Measurements from ENCODE around the gene ATP8B4.

Gene ATP8B4

DNA sequence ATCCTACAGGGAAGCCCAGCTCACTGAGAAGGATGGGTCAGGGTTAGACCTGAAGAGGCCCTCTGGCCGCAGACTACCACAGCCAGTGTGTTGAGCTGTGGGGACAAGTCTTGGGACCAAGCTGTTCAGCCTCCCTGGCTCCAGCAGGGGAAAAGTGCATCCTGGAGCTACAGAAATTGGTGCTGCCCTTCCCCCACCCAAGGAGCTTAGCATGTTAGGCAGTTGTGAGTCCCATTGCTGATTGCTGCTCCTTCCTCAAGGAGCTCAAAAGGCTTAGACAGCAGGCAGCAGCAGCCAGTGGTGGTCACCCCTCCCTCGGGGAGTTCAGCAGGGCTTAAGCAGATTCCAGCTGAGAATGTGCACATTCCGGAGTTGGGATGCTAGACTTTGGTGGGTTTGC lies 165.6 kb downstream of the ATP8B4 start:
- no peak for DNase-seq (ENCODE audit: low spot score)

DNA sequence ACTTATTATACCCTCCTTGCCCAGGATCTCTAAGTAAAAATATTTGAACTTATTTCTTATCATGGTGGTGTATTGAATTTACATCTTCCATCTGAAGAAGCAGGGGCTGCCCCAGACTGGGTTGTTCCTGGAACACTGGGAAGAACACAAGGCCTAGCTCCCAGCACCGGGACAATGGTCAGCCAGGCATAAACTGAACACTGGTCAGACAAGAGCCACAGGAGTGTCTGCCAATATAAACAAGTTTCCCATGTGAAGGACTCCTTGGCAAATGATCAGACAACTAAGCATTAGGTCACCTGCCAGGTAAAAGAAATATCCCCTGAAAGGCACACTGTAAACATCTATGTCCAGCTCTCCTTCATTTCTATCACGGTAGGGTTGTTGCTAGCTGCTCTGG lies 172.4 kb downstream of the ATP8B4 start:
- DNase-seq (ENCODE audit: low spot score): no peak

DNA sequence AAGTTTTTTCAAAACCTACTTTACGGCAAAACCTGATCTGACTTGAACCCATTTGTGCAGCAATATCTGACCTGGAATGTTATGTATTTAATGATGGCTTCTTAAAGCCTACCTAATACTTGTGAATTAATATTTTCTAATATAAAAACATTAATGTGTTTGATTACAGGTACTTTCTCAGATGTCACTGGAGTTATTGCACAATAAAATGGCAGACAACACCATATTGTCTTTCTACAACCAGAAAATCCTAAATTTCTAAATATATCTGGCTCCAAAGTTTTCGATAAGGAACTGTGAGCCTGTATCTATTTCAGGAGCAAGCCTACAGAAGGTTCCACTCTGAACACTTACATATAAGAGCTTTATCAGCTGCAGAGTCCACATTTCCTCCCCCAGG lies 184.5 kb downstream of the ATP8B4 start:
- no peak for DNase-seq (ENCODE audit: low spot score)

DNA sequence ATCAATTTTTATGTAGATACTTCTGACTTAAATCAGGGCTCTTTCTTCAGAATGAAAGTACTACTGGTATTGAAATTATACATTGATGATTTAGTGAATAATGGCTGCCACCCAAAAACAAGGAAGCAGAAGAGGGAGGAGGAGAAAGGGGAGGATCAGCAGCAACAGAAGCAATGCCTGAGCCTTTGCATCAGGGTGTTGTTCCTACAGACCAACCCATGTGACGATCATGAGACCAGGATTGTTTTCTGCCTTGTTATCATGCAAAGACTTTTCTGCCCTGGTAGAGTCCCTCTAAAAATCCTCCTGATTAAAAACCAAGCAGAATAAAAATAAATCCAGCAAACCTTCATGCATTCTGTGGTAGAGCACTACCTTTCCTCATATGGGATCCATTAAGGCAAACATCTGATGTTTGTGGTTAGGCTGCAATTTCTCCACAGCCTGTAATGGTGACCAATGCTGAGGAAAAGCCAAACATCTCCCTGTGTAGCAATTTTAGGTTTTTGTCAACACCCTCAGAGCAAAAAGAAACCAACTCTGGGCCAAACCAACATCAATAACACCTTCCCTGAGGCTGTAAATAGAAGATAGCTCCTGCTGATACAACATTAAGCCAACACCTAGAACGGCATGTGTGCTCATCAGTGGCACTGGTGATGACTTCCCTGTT lies 191.7 kb downstream of the ATP8B4 start:
- DNase-seq (ENCODE audit: low spot score): no peak

DNA sequence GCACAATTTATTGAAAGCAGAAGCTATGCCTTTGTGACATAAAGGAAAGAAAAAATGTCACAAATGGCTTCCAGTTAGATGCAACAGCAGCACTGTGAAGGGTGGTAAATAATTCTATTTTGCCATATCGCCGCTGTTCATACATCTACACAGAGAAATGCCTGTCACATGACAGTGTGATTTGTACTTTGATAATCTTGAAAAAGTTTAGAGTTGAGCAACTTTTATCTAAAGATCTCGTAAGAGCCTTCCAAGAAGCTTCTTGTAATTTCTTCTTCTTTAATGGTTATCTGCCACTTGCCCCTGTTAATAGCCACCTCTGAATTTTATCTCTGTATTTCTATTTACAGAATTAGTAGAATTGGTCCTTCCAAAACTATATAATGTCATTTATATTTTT lies 192.3 kb downstream of the ATP8B4 start:
- no peak for DNase-seq (ENCODE audit: low spot score)

DNA sequence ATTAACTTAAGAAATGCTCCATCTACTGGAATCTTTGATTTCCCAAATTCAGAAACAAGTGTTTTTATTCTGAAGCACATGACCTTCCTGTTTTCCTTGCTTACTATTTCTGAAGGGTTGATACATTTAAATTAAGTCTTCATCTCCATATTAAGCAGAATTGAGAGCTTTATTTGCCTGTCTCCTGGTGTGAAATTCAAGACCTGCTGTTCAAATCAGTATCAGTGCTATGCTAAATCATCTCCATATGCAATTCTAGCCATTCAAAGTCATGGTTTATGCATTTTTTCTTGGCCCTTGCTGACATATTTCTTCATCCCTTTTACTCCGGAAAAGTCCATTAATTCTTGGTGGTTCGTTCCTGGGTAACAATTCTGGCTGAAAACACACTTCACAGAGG lies 195.4 kb downstream of the ATP8B4 start:
- no peak for DNase-seq (ENCODE audit: low spot score)

DNA sequence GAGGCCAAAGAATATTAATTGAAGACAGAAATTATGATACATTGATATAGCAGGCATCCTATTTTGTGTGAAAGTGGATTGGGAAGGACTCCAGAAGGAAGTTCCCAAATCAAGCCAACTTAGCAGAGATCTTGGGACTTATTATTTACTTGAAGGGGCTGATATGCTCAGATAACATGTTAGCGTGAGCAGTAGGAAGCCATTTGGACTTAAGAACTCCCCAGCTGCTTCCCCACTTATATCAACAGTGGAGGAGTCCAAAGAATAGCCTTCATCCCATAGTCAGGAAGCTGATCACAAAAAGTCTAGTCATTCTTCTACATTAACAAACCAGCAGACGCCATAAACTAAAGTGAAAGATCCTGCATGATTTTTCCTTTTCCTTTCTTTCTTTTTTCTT lies 200.0 kb downstream of the ATP8B4 start:
- no peak for DNase-seq (ENCODE audit: low spot score)

DNA sequence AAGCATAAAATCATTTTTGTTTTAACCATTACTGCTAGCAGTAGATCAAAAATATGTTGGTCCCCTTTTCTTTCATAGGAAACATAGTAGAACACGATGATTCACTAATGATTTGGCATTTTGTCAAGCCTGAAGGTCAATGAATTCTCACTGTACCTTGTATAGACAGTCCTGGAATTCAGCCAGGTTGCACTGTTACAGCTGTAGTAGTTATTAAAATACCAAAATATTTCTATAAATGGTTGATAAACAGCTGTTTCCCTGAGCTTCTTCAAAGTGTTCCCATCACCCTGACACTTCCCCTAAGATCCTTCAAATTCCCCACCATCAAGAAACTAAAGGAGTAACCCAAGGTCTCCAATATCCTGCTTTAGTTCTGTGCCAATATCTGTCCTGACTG lies 200.9 kb downstream of the ATP8B4 start:
- DNase-seq (ENCODE audit: low spot score): no peak

DNA sequence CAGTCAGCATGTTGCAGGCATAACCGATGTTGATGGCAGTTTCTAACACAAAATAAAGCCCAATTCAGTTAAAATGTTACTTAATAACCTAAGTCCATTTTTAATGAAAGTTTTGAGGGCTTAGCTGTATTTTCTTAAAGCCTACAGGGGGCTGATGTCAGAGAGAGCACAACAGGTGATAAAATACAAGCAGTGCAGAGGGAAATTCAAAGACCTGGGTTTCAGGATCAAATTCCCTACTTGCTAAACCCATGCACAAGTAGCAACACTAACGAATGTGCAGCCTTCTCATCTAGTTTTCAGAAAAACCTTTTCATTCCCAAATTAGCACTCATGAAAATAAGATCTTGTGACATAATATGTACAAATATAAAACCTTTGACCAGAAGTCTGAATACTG lies 202.0 kb downstream of the ATP8B4 start:
- no peak for DNase-seq (ENCODE audit: low spot score)

DNA sequence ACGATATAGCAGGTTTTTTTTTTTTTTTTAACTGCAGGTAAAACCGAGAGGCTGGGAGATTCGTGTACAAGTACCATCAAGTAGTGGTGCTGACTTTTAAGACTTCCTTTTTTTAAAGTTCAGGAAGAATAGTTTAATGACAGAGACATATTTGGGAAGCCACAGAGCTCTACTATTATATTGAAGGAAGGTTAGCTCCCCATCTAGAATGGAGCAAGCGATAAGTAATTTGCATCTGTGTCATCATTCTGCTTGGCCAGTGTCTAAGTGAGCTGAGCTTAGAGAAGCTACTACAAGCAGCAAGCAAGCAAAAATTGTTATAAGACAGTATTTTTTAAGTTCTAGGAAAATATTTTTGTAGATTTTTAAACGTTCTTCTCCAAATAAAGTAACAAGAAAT lies 203.2 kb downstream of the ATP8B4 start:
- no peak for DNase-seq (ENCODE audit: low spot score)

DNA sequence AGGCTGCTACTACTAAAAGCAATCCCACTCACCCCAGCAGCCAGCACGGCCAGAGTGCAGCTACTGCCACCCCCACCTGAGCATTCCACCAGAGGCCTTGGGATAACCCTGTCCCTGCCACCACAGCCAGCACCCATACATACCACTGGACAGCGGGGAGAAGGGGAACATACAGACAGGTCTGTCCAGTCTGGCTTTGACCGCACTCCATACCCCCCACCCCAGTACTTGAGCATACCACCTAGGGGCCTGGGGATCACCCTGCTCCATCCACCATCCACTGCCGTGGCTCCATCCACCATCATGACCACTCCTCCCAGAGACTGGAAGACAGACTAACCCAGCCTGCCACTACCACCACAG lies 210.1 kb downstream of the ATP8B4 start:
- DNase-seq (ENCODE audit: low spot score): no peak

DNA sequence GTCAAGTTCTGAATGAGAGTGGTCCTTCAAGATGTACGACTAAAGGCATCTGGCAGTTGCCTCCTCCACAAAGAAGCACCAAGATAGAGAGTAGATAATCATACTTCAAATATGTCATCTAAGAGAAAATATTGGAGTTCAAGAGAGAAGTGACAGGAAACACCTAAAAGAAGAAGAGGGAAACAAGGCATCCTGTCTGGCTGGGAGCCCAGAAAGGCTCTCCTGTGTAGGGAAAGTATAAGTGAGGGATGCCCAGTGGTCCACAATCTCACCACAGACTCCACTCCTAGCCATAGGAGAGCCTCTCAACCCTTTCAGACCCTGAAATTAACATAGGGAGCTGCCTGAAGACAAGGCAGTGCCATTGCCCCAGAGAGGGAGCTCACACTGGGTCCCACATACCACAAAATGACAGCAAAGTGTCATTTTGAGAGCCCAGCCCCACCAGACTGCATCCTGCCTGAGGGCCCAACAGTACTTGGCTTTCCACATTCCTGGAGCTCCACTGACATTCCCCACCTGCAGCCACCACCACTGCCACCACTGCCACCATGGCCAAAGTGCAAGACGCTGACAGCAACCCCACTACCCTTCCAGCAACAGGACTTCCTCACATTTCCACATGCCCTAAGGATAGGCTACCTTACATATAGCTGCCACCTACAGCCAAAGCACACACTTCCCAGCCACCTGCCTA lies 210.6 kb downstream of the ATP8B4 start:
- DNase-seq (ENCODE audit: low spot score): no peak

DNA sequence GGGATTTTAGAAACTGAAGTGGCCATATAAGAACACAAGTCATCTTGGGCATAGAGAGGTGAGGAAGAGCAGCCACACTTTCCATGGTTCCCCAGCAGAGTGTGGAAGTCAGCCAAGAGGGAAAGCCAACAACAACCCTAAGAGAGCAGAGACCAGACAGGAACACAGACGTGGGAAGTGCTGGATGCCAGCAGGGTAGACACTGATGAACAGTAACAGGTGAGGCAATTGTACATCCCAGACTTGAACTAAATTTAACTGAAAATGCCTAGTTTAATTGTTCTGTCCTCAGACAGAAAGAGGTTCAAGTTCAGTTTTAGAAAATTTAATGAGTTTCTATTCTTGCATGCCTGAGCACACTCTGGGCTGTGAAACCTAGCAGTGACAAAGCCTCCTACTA lies 212.1 kb downstream of the ATP8B4 start:
- DNase-seq (ENCODE audit: low spot score): no peak

DNA sequence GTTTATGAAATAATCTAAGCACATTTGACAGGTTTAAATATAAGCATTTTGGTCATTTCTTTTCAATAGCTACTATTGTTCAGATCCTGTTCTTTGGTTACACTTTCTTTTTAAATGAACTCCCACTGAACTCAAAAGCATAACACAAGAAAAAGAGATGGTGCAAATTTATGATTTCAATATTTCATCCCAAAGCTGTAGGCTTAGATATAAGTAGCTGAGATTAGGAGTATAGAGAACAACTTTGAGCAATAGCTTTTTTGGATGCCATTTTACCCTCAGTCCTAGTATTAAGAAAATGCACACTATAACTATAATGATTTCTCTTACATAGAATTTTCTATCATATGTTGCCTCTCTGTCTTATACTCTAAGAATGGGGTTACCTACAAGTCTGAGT lies 213.8 kb downstream of the ATP8B4 start:
- no peak for DNase-seq (ENCODE audit: low spot score)

DNA sequence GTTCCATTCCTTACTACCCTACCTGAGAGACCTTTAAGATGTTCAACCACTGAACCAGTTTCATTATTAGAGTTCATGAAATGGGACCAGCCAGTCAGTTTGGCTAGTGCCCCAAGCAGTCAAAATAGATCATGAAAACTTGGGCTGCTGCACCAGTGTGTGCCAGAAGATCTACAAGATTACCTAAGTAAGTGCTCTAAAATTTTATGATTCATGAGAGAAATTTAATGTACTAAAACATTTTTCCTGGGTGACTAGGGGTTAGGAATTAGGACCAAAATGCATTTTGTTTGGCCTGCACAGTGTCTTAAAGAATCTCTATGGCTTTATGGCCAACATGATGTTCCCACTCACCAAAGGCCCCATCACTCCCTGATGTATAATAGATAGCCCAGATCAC lies 214.7 kb downstream of the ATP8B4 start:
- no peak for DNase-seq (ENCODE audit: low spot score)

DNA sequence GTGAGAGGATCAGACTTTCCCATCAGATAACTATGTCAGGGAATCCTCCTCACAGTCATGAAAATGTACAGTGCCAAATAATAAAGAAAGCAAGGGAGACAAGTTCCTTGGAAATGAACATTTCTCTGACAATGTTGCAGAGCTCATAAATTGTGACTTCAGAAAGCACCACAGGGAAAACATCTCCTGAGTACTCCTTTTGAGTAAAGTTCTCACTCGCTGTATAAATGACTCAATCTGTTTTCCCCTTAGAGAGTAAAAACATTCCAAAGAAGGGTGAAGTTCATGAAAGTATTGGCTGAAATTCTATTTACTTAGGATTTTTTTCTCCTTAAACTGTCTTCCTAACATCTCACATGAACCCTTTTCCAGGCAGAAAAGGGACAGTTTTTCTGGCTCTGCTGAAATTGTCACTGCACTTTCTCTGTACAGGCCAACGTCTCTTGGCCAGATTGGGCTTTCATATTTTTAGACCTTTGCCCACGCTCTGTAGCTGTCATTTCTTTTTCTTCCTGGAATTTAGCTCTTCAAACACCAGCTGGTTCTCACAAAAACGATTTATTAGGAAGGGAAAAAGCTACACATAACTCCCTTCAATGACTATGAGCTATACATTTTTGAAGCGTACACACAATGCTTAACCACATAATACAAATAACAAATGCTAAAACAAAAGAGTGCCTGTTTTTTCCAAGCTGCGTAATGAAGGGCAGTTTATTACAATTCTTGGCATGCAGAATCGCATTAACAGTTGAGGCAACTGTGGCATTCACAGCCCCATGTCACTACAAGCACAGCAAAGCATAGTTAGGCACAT lies 216.1 kb downstream of the ATP8B4 start:
- DNase-seq (ENCODE audit: low spot score): no peak

DNA sequence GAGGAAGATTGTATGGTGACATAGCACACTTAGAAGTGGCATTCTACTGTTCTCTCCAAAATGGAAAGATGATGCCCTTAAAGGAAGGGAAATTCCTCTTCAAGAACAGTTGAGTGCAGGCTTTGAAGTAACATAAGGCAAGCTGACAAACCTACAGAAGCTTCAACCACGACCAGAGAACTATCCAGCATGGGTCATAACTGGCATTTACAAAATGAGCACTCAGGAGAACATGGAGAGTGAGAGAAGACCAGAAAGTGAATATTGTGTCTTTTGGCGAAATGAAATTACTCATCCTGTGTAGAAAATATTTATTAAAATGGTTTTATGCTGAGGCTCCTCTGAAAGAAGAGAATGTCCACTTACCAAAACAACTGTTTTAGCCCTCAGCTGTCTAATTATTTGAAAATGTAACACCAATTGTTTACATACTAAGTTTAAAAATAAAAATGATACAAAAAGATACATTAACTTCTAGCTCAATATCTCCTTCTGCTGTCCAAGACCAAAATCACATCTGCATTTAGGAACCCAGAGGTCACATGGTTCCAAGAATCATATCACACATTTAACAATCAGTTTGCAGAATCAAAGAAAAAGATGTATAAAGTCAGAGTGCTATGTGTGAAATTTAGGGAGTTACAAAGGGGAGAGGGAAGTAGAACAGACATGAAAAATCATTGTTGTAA lies 216.9 kb downstream of the ATP8B4 start:
- no peak for DNase-seq (ENCODE audit: low spot score)

DNA sequence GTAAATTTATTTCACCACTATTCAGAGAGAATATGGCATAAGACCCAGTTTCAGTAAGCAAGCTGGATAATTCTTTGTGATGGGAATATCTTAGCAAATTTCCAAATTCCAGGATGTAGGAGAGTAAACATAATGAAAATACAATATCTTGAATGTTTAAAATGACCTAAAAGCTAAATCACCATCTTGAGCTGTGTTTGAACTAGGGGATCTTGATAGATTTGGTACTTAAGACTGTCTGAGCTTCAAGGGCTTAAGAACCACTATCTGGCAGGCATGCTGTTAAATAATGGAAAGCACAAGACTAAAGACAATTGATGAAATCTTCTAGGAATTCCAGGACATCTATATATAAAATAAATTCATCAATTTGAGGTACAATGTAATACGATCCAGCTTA lies 217.7 kb downstream of the ATP8B4 start:
- no peak for DNase-seq (ENCODE audit: low spot score)

DNA sequence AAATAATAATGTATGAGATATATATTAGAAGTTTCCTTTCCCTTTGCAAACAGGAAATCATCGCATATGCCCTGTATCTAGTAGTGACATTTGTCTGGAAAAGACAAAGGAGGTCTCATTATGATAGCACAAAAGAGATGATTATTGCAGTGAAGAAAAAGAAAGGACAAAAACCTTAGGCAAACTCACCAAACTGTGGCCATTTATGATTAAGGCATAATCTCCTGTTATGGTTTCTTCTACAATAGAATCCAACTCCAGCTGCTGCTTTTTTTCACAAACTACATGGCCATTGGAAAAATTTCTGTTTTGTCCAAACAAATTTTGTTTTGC lies 218.2 kb downstream of the ATP8B4 start:
- no peak for DNase-seq (ENCODE audit: low spot score)

DNA sequence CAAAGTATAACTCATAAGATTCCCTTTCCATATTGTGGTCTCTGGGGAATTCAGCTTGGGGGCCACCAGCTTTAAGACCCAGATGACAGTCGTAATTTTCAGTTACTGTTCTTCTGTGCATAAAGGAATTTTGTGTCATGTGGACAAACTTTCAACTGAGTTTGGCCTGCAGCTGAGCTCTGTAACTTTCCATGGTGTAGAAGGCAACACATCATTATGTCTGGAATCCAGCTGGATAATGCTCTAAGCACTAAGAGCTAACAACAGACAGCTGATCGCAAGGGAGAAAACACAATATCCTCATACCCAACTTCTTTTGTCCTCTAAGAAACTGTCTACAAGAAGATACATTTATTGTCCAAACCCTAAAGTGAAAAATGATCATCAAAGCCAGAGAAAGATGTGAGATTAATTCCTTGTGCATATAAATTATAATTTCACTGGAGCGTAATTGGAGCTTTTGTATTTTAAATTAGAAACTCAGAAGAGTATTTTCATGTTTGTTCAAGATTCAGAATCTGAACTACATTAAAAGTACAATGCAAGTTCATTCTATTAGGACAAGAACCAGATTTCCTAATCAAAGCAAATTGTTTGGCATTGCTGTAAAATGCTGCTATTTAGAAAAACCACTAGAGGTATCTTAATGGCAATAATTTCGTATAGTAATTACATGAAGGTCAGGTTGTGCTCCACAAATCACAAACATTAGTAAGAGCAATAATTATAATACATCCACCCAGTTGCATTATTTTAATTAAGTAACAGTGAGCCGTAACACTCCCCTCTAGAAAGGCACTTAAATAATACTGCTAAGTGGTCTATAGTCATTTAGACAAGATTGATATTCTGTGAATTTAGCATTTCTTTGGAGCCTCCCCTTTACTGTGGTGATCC lies 218.8 kb downstream of the ATP8B4 start:
- no peak for DNase-seq (ENCODE audit: low spot score)

DNA sequence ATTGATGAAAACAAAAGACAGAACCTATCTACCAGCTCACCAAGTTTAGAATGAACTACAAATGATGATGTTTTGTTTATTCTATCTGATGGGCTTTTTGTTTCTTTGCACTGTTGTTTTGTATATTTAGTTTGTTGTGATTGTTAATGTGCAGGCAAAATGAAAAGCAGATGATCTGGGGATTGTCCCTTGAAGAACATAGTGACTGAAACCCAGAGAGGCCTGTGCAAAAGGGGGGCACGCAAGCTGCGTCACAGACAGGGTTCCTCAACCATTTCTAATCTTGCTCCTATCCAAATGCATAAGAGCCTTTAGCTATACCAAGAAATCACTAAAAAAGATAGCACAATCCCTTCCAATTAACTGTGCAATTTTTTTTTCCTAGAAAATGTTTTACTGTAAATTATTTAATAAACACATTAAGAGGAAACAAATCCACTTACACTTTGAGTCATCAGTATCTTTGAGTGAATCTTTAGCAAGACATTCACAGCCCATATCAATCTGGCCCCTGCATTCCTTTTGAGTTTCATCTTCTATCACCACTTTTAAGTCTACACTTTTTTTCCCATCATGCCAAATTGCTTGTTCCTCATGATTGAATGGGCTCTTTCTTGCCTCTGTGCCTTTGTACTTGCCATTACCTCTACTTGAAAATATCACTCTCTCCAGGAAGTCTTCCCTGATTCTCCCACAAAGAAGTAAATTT lies 220.3 kb downstream of the ATP8B4 start:
- no peak for DNase-seq (ENCODE audit: low spot score)

Data from hematopoietic multipotent progenitor cell treated with erythropoietin and hydrocortisone succinate and interleukin-3 and kit ligand, for 17 days (in vitro differentiated cells).